ENCODE data around the gene KIF18B. TPM values are rescaled to one million over a fixed set of nuclear protein-coding genes. Genes with fewer than 3 reads are reported as not detected.

Gene KIF18B
- 2.2 TPM for total RNA-seq

GRCh38 chr17:44947461-44948314, at the start of gene KIF18B:
KIF18B (minus strand) TSS chr17:44947773; CDS start chr17:44936344, 11,429 bp downstream.

GRCh38 chr17:44968225-44969143, 20.9 kb upstream of the KIF18B start, which contains the start of gene C1QL1:
C1QL1 (minus strand) TSS chr17:44968303; CDS start chr17:44968048, 255 bp downstream.

GRCh38 chr17:44915321-44915726, 32.2 kb downstream of the KIF18B start, which contains the start of gene GFAP:
GFAP (minus strand) TSS chr17:44915500; CDS start chr17:44915486, 14 bp downstream.

GRCh38 chr17:44899074-44899782, 48.3 kb downstream of the KIF18B start, which contains the start of gene EFTUD2:
EFTUD2 (minus strand) TSS chr17:44899445; CDS start chr17:44894521, 4,924 bp downstream.

Small RNAs within 50 kb of the gene (small RNA-seq; reads per million reads assigned to genes)
- not detected for gene AC015936.2 (ENCODE audit: low replicate concordance)
- not detected for gene CCDC103 (ENCODE audit: low replicate concordance)
- gene MIR6783 (ENCODE audit: low replicate concordance), result not detected
- gene RN7SL405P (ENCODE audit: low replicate concordance), result not detected

Other genes starting within 250 kb of the KIF18B start
- gene DBF4B, start 239.1 kb downstream of the KIF18B start, total RNA-seq, result 7.5 TPM
- gene ADAM11, start 188.8 kb downstream of the KIF18B start, total RNA-seq, result 23.2 TPM
- 109 TPM for gene GJC1, start 117.5 kb downstream of the KIF18B start, total RNA-seq
- gene HIGD1B, start 99.9 kb downstream of the KIF18B start, total RNA-seq, result 1.3 TPM
- gene EFTUD2, start 48.3 kb downstream of the KIF18B start, total RNA-seq, result 128 TPM
- 365 TPM for gene GFAP, start 32.3 kb downstream of the KIF18B start, total RNA-seq
- 2.2 TPM for gene C1QL1, start 20.5 kb upstream of the KIF18B start, total RNA-seq
- gene DCAKD, start 103.9 kb upstream of the KIF18B start, total RNA-seq, result 65.4 TPM
- 91.7 TPM for gene NMT1, start 113.5 kb upstream of the KIF18B start, total RNA-seq
- 3.8 TPM for gene PLCD3, start 184.7 kb upstream of the KIF18B start, total RNA-seq
- 3.4 TPM for gene ACBD4, start 187.9 kb upstream of the KIF18B start, total RNA-seq
- gene HEXIM1, start 200.7 kb upstream of the KIF18B start, total RNA-seq, result 7.2 TPM
- gene HEXIM2, start 214.1 kb upstream of the KIF18B start, total RNA-seq, result 7.5 TPM